HepG2 (cell line): ENCODE results near the gene CFAP73. TPM values are rescaled to one million over a fixed set of nuclear protein-coding genes. Genes with fewer than 3 reads are reported as not detected.

Experiments used
- ADNP ChIP-seq: sonication (generic); formaldehyde crosslinking; IDR thresholded peaks from 2 replicates; pipeline ENCODE4 v1.4.0; 2020; ENCODE audit warnings: missing genetic modification reagents
- ATF7-NPFF ChIP-seq: sonication (generic); formaldehyde crosslinking; IDR thresholded peaks from 2 replicates; pipeline ENCODE4 v1.8.1; 2023; ENCODE audit warnings: mild to moderate bottlenecking, low read depth, missing genetic modification reagents, moderate library complexity
- HIVEP1 ChIP-seq: sonication (generic); formaldehyde crosslinking; IDR thresholded peaks from 2 replicates; pipeline ENCODE4 v1.4.0; 2020; ENCODE audit warnings: mild to moderate bottlenecking, missing genetic modification reagents
- MTA3 ChIP-seq: sonication (generic); formaldehyde crosslinking; IDR thresholded peaks from 2 replicates; pipeline ENCODE4 v1.4.0; 2020; ENCODE audit warnings: missing genetic modification reagents
- NR3C1 ChIP-seq: sonication (generic); formaldehyde crosslinking; IDR thresholded peaks from 2 replicates; pipeline ENCODE4 v1.4.0; 2020; ENCODE audit warnings: missing genetic modification reagents
- RAD21 ChIP-seq: fragments of 450-650 bp; formaldehyde crosslinking; IDR thresholded peaks from 2 replicates; pipeline ENCODE4 v1.5.0; 2020; ENCODE audit warnings: mild to moderate bottlenecking
- SALL1 ChIP-seq: sonication (generic); formaldehyde crosslinking; IDR thresholded peaks from 2 replicates; pipeline ENCODE4 v1.8.0; 2022; ENCODE audit warnings: mild to moderate bottlenecking, missing genetic modification reagents
- SSRP1 ChIP-seq: IDR thresholded peaks from 2 replicates; pipeline ENCODE4 v1.6.1; 2016; ENCODE audit warnings: control low read depth
- STAG1 ChIP-seq: sonication (generic); formaldehyde crosslinking; IDR thresholded peaks from 2 replicates; pipeline ENCODE4 v1.4.0; 2020; ENCODE audit warnings: missing genetic modification reagents
- XRCC5 ChIP-seq: fragments of 200-400 bp; formaldehyde crosslinking; optimal IDR thresholded peaks from 2 replicates; pipeline ENCODE3; 2017; ENCODE audit warnings: mild to moderate bottlenecking, low read length
- ZNF782 ChIP-seq: sonication (generic); formaldehyde crosslinking; IDR thresholded peaks from 2 replicates; pipeline ENCODE4 v1.4.0; 2020; ENCODE audit warnings: missing genetic modification reagents, mild to moderate bottlenecking, borderline replicate concordance
- polyA plus RNA-seq, 8 experiments: library from polyadenylated mRNA; depleted of rRNA in 3 of 8; stranded (reverse) in 7 of 8; unstranded in 1 of 8; fragments of >200 nt; fragmentation: Illumina TruSeq in 4 of 8; extraction: Trizol in 4 of 8; gene quantifications; 2 replicates each; pipeline versions ENCODE4 v1.2.1 to v1.2.3, GENCODE V29; 2011 to 2016; ENCODE audit warnings: low read depth in 4 of 8, missing spikeins in 1 of 8, mixed read lengths in 1 of 8; ENCODE audit not compliant: insufficient read depth in 1 of 8
- total RNA-seq, 5 experiments: library from RNA; depleted of rRNA; stranded (reverse); fragments of >200 nt; fragmentation: Illumina TruSeq; extraction: Trizol; gene quantifications; 2 replicates each; pipeline ENCODE4 v1.2.3, GENCODE V29; 2016; ENCODE audit warnings: low read depth in 1 of 5
- TF ChIP-seq, protein P1 (sequence below): sonication (generic); formaldehyde crosslinking; IDR thresholded peaks from 2 replicates; pipeline ENCODE4 v1.4.0; 2020; ENCODE audit warnings: missing genetic modification reagents, borderline replicate concordance
- TF ChIP-seq, protein P2 (sequence below), 2 experiments: sonication (generic) in 1 of 2; formaldehyde crosslinking in 1 of 2; IDR thresholded peaks; 2 replicates each; pipeline versions ENCODE4 v1.5.1 to v1.6.1; 2011 to 2020; ENCODE audit warnings: borderline replicate concordance in 1 of 2, low read depth in 1 of 2, low read length in 1 of 2, mild to moderate bottlenecking in 1 of 2, missing genetic modification reagents in 1 of 2, moderate library complexity in 1 of 2
- TF ChIP-seq, protein P3 (sequence below): sonication (generic); formaldehyde crosslinking; IDR thresholded peaks from 2 replicates; pipeline ENCODE4 v1.5.0; 2020; ENCODE audit warnings: missing genetic modification reagents
- TF ChIP-seq, protein P4 (sequence below): IDR thresholded peaks from 2 replicates; pipeline ENCODE4 v1.6.1; 2016; ENCODE audit warnings: mild to moderate bottlenecking
- TF ChIP-seq, protein P5 (sequence below): sonication (generic); formaldehyde crosslinking; conservative IDR thresholded peaks from 2 replicates; pipeline ENCODE4 v1.8.0; 2022; ENCODE audit warnings: mild to moderate bottlenecking, moderate library complexity, missing genetic modification reagents

The CFAP73 gene
- total and polyA plus RNA-seq, 2 of the 13 experiments (the other 11 are each of a cell fraction or from before 2014, with no cell fraction given) = not detected

DNA sequence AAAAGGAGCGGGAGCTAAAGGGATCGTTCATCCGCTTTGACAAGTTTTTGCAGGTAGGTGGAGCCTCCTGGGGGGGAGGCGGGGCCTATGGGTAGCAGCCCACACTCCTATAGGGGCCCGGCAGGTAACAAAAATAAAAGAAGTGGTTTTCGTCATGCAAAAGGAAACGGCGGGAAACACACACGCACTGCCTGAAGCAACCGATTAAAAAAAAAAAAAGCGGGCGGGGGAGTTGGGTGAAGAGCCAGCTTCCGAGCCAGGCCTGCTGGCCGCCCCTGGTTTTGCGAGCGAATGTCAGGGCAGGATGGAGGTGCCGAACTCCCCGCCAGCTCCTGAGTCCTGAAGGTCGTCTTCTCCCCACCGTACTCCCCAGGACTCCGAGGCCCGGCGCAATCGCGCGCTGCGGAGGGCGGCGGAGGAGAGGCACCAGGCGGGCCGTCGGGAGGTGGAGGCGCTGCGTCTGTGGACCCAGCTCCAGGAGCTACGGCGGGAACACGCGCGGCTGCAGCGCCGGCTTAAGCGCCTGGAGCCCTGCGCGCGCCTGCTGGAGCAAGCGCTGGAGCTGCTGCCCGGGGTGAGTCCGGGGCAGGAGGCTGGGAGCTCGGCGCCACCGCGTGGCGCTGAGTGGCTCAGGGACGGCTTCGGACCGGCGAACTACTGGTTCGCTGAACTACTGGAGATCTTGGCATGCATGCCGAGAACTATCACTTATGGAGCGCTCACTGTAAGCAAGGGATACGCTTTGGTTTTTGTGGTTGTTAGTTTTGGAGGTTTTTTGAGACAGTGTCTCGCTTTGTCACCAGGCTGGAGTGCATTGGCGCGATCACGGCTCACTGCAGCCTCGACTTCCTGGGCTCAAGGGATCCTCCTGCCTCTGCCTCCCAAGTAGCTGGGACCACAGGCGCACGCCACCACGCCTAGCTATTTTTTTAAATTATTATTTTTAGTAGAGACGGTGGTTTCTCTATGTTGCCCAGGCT lies 3.6 kb downstream of the CFAP73 start (continued):
- TF ChIP-seq, protein P1, sequence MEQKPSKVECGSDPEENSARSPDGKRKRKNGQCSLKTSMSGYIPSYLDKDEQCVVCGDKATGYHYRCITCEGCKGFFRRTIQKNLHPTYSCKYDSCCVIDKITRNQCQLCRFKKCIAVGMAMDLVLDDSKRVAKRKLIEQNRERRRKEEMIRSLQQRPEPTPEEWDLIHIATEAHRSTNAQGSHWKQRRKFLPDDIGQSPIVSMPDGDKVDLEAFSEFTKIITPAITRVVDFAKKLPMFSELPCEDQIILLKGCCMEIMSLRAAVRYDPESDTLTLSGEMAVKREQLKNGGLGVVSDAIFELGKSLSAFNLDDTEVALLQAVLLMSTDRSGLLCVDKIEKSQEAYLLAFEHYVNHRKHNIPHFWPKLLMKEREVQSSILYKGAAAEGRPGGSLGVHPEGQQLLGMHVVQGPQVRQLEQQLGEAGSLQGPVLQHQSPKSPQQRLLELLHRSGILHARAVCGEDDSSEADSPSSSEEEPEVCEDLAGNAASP (CRISPR knock-in tag) = peak; percentile 72; the same call in 1 of the 2 replicates
- TF ChIP-seq ATF7-NPFF (CRISPR knock-in tag) (peak; percentile 51; the same call in 1 of the 2 replicates), ZNF782 (peak; percentile 49; the same call in 1 of the 2 replicates), SSRP1 (no peak), SALL1 (peak; percentile 41; the same call in 1 of the 2 replicates), XRCC5 (peak; percentile 62), STAG1 (CRISPR knock-in tag) (peak; percentile 76), ADNP (no peak), HIVEP1 (no peak), NR3C1 (CRISPR knock-in tag) (no peak), RAD21 (CRISPR knock-in tag) (peak; percentile 86), MTA3 (CRISPR knock-in tag) (no peak)
- TF ChIP-seq, protein P2, sequence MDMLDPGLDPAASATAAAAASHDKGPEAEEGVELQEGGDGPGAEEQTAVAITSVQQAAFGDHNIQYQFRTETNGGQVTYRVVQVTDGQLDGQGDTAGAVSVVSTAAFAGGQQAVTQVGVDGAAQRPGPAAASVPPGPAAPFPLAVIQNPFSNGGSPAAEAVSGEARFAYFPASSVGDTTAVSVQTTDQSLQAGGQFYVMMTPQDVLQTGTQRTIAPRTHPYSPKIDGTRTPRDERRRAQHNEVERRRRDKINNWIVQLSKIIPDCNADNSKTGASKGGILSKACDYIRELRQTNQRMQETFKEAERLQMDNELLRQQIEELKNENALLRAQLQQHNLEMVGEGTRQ (IDR thresholded peaks at IDR 0.05; ENCODE audit: low read depth, low read length) = no peak
- TF ChIP-seq, protein P2 (CRISPR knock-in tag; IDR thresholded peaks at IDR 0.05; ENCODE audit: borderline replicate concordance) = no peak
- TF ChIP-seq, protein P3, sequence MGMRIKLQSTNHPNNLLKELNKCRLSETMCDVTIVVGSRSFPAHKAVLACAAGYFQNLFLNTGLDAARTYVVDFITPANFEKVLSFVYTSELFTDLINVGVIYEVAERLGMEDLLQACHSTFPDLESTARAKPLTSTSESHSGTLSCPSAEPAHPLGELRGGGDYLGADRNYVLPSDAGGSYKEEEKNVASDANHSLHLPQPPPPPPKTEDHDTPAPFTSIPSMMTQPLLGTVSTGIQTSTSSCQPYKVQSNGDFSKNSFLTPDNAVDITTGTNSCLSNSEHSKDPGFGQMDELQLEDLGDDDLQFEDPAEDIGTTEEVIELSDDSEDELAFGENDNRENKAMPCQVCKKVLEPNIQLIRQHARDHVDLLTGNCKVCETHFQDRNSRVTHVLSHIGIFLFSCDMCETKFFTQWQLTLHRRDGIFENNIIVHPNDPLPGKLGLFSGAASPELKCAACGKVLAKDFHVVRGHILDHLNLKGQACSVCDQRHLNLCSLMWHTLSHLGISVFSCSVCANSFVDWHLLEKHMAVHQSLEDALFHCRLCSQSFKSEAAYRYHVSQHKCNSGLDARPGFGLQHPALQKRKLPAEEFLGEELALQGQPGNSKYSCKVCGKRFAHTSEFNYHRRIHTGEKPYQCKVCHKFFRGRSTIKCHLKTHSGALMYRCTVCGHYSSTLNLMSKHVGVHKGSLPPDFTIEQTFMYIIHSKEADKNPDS (CRISPR knock-in tag) = 0 out of 2 replicates have a peak, but pooled peaks have one; percentile 24
- TF ChIP-seq, protein P4, sequence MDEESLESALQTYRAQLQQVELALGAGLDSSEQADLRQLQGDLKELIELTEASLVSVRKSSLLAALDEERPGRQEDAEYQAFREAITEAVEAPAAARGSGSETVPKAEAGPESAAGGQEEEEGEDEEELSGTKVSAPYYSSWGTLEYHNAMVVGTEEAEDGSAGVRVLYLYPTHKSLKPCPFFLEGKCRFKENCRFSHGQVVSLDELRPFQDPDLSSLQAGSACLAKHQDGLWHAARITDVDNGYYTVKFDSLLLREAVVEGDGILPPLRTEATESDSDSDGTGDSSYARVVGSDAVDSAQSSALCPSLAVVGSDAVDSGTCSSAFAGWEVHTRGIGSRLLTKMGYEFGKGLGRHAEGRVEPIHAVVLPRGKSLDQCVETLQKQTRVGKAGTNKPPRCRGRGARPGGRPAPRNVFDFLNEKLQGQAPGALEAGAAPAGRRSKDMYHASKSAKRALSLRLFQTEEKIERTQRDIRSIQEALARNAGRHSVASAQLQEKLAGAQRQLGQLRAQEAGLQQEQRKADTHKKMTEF (CRISPR knock-in tag) = 0 out of 2 replicates have a peak, but pooled peaks have one; percentile 30
- TF ChIP-seq, protein P5, sequence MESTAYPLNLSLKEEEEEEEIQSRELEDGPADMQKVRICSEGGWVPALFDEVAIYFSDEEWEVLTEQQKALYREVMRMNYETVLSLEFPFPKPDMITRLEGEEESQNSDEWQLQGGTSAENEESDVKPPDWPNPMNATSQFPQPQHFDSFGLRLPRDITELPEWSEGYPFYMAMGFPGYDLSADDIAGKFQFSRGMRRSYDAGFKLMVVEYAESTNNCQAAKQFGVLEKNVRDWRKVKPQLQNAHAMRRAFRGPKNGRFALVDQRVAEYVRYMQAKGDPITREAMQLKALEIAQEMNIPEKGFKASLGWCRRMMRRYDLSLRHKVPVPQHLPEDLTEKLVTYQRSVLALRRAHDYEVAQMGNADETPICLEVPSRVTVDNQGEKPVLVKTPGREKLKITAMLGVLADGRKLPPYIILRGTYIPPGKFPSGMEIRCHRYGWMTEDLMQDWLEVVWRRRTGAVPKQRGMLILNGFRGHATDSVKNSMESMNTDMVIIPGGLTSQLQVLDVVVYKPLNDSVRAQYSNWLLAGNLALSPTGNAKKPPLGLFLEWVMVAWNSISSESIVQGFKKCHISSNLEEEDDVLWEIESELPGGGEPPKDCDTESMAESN = 0 out of 2 replicates have a peak, but pooled peaks have one; percentile 49
